ENCODE results near the gene FAM98A.

The FAM98A gene

DNA sequence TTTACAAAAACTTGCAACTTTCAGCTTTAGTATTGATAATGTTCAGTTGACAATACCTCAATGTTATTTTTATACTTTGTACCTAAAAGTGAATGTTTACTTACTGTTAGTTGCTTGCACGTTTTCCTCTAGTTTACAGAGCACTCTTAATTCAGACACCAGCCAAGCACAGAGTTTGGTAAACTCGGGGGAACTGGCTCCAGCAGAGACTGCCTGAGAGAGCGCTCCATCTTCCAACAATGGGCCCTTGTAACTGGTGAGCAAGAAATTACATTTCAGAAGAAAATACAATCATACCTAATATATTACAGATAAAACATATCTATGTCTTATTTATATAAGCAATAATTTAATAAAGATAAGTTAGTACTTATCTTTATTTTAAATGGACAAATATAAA lies 3.7 kb downstream of the FAM98A start:
- no peak for DNase-seq

DNA sequence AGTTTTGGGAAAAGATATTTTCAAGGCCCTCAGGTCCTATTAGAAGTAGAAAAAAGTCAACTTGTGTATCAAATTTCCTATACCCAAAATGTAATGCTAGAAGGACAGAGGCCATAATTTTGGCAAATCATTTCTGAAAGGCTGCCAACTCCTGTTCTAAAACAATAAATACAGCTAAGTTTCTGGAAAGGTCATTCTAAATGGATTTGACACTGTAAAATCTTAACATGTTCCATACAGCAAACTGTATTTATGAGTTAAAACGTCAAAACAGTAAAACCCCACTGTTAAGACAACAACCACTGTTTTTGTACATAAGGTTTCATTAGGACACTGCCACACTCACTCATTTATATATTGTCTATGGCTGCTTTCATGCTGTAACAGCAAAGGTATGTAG lies 9.7 kb downstream of the FAM98A start:
- no peak for DNase-seq

GRCh38 chr2:33588232-33588631 lies 10.9 kb downstream of the FAM98A start:
- peak; percentile 19 for DNase-seq

DNA sequence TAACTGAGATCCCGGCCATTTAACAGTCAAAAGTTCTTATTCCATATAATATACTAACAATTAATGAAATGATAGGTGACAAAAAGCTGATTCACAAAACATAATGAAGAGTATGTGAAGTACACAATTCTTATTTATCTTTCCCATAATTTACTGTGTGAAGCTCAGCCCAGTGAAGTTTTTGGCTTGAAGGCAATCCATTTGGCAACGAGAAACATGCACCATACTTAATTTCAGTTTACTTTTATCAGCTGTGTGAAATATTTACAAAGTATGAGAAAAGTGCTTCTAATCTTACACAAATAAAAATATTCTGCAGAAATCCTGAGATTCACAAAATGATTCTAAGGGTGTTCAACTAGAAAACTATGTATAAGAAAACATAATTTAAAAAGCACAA lies 12.3 kb downstream of the FAM98A start:
- DNase-seq: no peak

DNA sequence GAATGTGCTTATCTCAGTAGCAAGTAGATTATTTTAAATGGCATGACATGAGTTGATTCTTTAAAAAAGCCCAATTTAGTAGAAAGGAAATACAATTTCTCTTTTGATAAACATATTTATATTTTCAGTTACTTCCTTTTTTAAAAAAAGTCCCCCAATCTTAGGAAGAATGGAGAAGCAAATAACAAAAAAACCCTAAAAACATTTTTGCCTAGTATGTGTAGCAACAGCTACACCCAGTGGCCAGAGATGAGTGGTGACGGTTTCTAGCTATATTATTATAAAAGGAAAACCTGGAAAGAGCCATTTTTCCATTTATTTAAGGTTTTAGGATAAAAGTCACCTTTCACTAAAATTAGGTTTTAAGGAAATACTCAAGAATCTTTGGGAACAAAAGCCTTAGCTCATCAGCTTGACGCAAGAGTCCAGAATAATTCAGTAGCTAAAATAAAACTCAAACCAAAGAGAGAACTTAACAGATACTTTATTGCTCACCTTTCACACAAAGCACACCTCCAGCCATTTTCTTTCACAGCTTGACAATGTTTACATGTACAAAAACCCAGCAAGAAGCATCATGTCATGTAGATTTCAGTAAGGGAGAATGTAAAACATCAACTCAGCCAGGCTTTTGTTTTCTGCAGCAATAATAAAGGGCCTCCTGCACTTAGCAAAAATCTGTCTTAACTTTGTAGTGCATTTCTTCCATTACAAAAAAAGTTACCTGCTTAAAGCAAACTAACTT lies 15.7 kb downstream of the FAM98A start:
- peak; percentile 42 for DNase-seq

DNA sequence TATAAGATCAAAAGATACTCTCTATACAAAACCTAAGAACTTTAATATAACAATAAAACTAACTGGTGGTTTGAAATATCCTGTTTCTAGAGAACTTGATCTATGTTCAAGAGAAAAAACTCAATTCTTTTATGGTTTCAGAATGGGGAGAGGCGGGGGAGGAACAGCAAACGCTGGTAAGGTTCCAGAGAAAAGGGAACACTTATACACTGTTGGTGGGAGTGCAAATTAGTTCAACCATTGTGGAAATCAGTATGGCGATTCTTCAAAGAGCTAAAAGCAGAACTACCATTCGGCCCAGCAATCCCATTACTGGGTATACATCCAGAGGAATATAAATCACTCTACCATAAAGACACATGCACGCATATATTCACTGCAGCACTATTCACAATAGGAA lies 17.2 kb downstream of the FAM98A start:
- DNase-seq: no peak

DNA sequence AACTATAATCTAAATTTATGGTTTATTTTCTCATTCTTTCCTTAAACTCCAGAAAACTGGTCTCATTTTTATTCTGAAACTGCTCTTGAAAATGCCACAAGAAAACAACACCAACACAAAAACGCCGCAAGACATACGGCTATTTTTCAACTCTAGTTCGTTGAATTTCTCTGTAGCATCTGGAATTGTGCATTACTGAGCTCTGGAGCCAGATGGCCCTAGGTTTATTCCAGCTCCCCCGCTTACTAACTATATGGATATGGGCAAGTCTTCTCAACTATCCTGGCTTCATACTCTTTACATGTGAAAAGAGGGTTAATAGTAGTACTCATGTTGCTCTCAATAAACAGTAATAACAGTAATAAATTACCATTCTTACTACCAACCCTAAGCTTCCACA lies 19.9 kb downstream of the FAM98A start:
- DNase-seq: no peak

DNA sequence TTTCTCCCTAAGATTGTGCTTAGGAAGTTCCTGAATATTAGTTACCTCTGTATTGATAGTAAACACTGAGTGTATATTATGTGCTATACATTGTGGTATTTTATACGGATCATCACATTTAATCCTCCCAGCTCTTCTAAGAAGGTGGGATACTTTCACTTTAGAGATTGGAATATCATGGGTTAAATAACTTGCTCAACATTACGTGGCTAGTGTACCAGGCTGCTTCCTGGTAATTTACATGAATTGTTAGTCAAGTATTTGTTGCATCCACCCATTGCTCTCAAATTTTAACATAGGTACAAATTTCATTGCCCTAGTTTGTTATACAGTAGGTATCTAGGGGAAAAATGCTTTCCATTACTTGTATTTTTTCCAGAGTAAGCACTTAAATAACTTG lies 21.4 kb downstream of the FAM98A start:
- no peak for DNase-seq

DNA sequence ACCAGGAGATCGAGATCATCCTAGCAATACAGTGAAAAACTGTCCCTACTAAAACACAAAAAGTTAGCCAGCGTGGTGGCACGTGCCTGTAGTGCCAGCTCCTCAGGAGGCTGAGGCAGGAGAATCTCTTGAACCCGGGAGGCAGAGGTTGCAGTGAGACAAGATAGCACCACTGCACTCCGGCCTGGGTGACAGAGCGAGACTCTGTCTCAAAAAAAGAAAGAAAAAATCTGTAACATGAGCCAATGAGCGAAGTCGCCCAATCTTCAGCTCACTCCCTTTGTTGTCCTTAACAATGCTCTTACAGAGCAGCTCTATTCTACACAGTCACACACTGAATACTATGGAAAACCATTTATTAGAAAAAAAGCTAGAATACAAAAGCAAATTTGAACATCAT lies 22.0 kb downstream of the FAM98A start:
- no peak for DNase-seq

DNA sequence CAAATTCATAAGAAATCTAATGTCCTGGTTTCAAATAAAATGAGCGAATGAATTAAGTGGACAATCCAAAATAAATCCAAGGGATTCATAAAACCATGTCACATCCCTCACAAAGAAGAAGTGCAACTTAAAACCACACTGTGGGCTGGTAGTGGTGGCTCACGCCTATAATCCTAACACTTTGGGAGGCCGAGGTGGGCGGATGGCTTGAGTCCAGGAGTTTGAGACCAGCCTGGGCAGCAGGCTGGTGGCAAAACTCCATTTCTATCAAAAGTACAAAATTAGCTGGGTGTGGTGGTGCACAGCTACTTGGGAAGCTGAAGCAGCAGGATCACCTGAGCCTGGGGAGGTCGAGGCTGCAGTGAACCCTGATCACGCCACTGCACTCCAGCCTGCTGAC lies 25.4 kb downstream of the FAM98A start:
- no peak for DNase-seq

DNA sequence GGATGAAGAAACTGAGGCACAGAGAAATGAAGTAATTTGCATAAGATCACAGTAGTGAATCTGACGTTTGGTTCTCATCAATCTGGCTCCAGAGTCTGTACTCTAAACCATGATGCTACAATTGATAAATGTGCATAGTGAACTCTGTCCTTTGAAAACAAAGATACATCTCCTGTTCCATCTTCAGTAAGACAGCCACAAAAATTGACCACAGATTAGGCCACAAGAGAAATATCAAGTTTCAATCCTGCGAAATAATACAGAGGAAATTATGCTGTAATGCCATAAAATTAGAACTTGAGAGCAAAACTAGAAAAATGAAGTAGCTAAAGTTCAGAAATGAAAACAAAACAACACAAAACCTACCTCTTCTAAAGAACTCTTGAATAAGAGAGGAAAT lies 28.4 kb downstream of the FAM98A start:
- DNase-seq: no peak

DNA sequence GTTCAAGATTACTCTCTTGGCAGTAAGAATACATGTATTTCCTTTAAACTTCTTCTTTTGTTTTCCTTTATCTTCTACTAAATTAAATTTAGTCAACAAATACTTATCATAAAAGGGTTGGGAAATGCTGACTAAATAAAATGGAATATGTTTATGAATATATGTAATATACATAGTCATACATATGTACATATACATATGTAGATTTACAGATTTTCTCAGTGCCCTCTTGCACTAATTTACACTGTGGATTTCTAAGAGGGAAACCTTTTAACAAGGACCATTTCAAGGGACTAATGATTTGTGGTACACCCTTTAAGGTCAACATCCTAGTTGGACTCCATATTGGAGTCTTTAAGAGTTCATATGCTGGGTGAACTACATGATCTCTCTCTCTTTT lies 37.2 kb downstream of the FAM98A start:
- no peak for DNase-seq

DNA sequence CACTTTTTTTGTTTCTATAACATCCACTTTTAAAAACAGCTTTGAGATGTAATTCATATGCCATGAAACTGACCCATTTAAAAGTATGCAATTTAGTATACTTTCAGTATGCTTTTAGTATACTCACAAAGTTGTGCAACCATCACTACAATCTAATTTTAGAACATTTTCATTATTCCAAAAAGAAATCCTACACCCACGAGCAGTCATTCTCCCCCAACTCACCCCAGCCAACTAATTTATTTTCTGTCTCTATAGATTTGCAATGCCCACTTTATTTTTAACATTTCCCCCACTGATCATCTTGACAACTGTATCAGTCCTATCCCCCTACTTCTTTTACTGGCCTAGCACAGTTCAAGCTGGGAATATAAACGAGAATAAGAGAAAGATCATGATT lies 39.1 kb downstream of the FAM98A start:
- no peak for DNase-seq

DNA sequence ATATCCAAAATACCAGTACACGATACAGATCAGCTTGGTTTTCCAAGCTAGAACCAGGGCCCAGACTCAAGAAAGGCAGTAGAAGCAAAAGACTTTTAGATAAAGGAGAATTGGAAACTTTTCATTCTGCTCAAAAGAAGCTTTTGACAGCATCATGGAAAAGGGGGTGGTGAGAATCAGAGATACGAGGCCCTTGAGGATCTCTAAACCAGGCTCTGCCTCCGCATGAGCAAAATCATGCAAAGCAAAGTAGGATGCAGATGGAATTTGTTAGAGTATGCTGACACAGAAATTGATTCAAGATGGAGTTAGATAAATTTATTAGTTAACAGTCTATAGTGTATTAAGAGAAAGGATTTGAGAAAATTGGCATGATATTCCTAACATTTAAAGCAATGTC lies 39.8 kb downstream of the FAM98A start:
- peak; percentile 20 for DNase-seq

GRCh38 chr2:33555681-33556080 lies 43.4 kb downstream of the FAM98A start:
- DNase-seq: no peak

DNA sequence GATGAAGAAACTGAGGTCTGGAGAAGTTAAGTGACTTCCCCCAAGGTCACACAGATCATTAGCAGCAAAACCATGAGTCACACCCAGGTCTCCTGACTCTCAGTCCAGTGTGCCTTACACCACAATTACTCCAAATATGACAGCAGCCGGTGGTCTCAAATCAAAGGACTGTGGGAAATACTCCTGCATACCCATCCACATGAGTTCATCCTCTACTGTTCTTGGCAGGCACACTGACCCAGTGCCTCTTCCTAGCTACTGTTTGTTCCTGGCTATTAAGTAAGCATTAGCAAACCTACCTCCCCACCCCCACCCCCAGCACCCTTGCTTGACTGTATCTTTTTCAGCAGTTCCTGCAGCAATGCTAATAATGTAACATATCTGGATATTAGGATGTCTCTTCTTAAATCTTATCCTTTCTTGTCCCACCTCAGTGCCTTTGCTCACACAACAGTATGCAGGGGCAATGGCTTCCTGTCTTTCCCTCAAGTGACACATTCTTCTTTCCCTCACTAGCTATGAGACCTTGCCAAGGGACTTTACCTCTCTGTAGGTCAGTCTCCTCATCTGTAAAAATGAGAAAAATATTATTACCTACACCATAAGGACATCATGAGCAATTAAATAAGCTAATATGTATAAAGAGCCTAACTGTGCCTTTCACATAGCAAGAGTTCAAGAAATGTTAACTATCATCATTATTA lies 46.2 kb downstream of the FAM98A start:
- DNase-seq: peak; percentile 66

DNA sequence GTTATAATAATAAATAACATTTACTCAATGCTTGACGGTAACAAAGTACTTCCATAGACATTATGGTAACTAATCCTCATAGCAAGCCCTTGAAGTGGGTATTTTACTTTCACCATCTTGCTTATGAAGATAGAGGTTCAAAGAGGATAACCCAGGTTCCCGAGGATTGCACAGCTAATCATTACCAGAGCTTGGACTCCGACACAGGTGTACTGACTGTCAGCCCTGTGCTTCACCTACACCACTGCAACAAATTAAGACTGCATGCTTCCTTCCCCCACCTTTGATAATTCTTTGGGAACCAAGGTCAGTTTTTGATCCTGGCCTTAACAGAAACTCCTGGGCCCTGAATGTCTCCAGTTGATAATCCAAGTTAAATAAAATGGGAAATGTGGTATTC lies 48.9 kb downstream of the FAM98A start:
- no peak for DNase-seq

DNA sequence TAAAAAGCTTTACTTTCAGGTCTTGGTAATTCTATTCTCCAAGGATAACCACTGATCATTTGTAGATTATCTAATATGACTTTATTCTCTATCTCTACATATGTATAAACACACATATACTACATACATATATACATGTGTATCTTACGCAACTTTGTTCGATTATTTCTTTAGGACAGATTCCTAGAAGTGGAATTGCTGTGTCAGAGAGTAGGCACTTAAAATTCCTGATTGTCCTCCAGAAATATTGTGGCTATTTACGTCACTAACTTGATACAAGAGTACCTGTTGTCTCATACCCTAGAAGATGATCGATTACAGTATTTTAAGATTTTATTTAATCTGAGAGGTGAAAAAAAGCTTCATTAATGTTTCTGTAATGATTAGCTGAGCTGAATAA lies 57.9 kb downstream of the FAM98A start:
- no peak for DNase-seq

DNA sequence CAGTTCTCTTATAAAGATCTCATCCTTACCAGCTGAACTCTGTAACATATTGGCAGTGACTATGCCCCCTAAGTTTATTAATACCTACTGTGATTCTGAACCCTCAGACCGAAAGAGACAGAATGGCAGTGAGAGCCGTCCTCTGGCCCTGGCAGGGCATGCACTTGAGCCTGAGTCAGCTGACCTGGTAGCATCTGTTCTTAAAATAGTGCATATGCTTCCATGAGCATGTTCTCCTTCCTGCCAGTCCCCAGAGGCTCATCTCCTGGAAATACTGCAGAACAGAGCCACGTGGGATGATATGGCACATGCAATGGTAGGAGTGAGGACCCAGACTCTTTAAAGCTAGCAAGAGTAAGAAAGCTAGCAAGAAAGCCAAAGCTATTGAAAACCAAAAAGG lies 63.7 kb downstream of the FAM98A start:
- DNase-seq: no peak
